GM12874 (cell line): Measurements from ENCODE around the gene ACADS.

Source experiments
- TF ChIP-seq, protein P1 (sequence below): IDR thresholded peaks from 2 replicates; pipeline ENCODE4 v1.5.1; 2011; ENCODE audit warnings: low read depth, mild to moderate bottlenecking, control low read depth, low read length, moderate library complexity; ENCODE audit not compliant: insufficient read depth

The ACADS gene

DNA sequence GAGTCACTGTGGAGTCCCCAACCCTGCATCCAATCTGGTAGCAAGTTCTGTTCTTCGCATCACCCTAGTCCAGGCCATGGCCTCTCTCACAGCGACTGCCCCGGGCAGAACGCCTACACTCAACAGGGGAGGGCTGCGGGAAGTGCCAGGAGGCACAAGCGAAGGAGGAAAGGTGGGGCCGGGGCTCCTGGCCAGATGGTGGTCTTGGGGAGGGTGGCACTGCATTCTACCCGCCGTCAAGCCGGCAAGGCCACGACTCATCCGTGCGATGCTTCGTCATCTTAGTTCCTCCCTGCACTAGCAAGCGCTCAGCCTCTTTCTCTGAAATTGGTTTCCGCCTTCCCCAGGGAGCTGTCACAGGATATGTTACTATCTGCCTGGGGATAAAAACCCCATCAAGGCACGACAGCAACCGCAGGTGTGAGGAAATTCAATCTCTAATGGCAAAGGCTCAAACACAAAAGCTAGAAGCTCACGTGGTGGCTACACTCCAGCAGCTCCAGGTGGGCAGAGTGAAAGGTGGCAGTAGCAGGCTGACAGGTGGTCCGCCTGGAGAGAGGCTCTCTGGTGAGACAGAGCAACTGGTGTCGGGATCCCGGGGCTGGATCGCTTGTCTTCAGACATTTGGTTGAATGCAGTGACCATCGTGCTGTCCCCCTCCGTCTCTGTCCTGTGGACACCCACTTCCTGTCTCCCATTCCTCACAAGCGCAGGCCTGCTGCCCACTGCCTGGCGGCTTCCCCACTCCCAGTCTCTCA, 34.1 kb downstream of the ACADS start:
- TF ChIP-seq, protein P1, sequence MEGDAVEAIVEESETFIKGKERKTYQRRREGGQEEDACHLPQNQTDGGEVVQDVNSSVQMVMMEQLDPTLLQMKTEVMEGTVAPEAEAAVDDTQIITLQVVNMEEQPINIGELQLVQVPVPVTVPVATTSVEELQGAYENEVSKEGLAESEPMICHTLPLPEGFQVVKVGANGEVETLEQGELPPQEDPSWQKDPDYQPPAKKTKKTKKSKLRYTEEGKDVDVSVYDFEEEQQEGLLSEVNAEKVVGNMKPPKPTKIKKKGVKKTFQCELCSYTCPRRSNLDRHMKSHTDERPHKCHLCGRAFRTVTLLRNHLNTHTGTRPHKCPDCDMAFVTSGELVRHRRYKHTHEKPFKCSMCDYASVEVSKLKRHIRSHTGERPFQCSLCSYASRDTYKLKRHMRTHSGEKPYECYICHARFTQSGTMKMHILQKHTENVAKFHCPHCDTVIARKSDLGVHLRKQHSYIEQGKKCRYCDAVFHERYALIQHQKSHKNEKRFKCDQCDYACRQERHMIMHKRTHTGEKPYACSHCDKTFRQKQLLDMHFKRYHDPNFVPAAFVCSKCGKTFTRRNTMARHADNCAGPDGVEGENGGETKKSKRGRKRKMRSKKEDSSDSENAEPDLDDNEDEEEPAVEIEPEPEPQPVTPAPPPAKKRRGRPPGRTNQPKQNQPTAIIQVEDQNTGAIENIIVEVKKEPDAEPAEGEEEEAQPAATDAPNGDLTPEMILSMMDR = no peak

DNA sequence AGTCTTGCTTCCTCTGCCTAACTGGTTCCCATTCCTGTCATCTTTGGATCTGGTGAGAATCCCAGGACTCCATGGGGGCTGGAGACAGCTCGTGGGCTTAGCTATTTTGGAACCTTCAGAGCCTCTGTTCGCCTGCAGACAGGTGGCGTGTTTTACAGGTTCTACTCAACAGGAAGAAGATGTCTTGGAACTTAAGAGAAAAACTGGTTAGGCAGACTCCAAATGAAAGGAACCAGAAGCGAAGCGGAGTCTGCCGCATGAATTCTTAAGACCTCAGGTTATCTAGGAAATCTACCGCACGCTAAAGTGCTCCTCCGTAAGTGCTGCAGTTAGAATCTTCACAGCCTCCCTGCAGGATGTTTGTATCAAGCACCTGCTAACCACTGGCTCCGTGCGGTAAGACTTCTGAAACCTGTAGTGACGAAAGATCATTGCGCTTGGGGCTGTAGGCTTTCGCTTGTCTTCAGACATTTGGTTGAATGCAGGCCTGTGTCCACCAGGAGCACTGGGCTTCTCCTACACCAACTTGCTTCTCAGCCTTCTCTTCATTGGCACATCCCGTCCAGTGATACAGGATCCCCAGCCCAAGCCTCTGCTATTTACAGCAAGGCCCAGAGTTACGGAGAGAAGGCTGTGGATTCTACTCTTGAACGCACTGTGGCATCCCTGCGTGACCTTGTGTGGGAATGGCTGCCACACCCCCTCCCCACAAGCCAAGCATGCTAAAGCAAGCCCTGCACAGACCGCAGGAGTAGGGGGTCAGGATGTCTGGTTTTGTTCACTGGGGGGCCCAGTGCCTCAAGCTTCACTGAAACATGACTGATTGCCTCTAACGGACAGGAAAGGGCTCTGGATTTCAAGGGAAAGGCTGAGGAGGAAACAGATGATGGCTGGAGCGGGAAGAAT, 35.0 kb downstream of the ACADS start:
- TF ChIP-seq, protein P1 = no peak

DNA sequence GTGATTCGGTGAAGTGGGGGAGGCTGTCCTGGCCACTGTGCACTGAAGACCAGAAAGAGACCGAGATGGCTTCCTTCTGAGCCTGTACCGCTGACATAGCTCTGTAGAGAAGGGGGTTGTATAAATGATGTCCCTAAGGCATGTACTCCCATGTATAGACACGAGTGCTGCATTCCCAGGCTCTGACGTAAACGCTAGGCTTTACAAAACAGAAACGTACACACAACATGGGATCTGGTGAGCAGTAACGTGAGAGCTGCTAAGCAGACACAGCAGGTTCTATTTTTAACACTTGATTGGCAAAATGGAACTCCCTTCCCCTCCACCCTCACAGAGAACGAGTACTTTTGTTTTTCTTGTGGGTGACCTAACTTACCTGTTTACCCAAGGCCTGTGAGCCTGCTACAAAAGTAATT, 35.9 kb downstream of the ACADS start:
- TF ChIP-seq, protein P1 = no peak

DNA sequence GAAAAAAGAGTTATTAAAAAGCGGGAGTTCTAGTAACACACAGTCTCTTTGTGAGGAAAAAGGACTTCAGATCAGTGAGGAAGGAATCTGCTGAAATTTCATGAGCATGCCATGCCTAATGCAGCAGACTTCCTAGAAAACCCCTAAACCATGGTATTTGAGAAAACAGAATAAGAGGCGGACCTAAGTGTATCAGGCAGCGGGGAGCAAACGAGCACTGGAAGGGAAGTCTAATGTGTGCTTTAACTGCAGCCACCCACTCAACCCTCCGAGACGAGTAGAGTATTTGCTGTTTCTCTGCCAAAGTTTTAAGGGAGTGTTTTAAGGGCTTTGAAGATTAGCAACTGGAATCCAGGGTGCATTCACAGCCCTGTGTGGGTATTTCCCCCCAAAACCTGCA, 36.5 kb downstream of the ACADS start:
- TF ChIP-seq, protein P1 = no peak

DNA sequence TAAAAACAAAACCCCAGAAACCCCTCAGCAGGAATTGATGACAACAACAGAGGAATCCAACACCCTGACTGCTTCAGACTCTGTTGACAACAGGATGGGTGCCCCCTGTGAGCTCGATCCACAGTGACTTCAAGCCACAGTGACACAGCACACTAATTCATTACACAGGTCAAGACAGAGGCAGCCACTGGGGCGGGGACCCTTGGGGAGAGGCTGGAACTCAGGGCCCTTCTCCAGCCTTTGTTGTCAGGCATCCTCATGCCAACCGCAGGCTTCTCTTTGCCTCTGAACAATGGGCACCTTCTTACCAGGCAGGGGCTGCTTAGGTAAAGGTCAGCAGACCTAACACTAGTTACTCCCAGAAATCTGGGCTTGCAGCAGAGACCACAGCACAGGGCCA, 37.6 kb downstream of the ACADS start:
- TF ChIP-seq, protein P1 = no peak

DNA sequence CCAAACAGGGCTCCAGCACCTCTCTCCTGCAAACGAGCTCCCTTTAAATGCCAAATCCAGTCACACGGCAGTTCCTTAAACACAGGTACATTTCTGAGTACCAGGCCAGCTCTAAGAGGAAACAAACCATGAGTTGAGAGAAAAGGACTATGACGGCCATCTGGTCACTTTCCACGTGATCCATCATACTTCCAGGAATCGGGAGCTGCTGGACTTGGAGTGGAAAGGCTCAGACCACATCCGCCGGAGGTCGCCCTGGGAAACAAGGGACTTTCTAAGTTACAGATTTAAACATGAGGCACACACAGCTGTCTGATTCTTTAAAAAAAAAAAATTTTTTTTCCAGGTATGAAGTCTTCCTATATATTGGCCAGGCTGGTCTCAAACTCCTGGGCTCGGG, 39.2 kb downstream of the ACADS start:
- TF ChIP-seq, protein P1 = no peak

DNA sequence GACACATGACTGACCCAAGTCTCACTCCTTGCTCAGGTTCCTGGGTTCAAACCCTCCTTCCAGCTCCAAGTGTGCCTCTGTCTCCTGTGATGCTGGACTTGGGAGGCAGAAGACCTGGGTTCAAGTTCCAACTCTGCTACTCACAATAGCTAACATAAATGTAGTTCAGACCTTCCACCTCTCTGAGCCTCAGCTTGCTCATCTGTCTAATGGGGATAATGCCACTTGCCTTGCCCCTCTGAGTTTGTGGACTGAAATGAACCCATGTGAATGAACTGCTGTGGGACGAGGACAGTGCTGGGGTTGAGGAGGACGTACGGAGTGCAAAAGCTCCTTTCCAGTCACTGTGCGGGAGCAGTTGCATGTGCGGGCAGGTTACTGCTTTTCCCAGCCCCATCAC, 40.9 kb downstream of the ACADS start:
- TF ChIP-seq, protein P1 = no peak
